GM13976 (cell line): Measurements from ENCODE around the gene LCE3C.

Experiments
- DNase-seq: peaks from one replicate; pipeline ENCODE4 v3.0.0; 2012; ENCODE audit warnings: low spot score
- CTCF ChIP-seq: IDR thresholded peaks from 2 replicates; pipeline ENCODE4 v1.5.1; 2012; ENCODE audit warnings: borderline replicate concordance, mild to moderate bottlenecking; ENCODE audit not compliant: insufficient read depth; ENCODE audit errors: extremely low read depth, missing control alignments, control extremely low read depth
- in situ Hi-C: fragments of 300-500 bp; cut with MboI; formaldehyde crosslinking; loops from one replicate; pipeline ENCODE4 v1.12.0; 2022; ENCODE audit warnings: low sequenced_read_pairs, mixed read lengths, inconsistent platforms; ENCODE audit not compliant: unreplicated experiment

LCE3C gene

GRCh38 chr1:152582647-152583046 lies 17.4 kb upstream of the LCE3C start:
- DNase-seq, result no peak
- in situ Hi-C loops, result no loop called here
- TF ChIP-seq CTCF, result no peak

- DNase-seq, result no peak
- in situ Hi-C loops, result no loop called here
Observed at GRCh38 chr1:152585586-152585985, 14.4 kb upstream of the LCE3C start.

GRCh38 chr1:152596986-152597385 lies 3.0 kb upstream of the LCE3C start:
- DNase-seq, result no peak
- in situ Hi-C loops, result no loop called here
- no peak for TF ChIP-seq CTCF

More at GRCh38 chr1:152585586-152585985, 14.4 kb upstream of the LCE3C start:
- no peak for TF ChIP-seq CTCF

GRCh38 chr1:152613511-152613910 lies 13.5 kb downstream of the LCE3C start, which contains the start of gene LCE3B:
TSS of gene LCE3B (plus strand) at chr1:152613811. CDS start at chr1:152613811, 0 bp downstream.
- DNase-seq, result no peak
- TF ChIP-seq CTCF, result no peak
- in situ Hi-C loops, result no loop called here

GRCh38 chr1:152621993-152622392 lies 22.0 kb downstream of the LCE3C start:
- DNase-seq, result no peak
- no peak for TF ChIP-seq CTCF
- in situ Hi-C loops, result no loop called here

- no peak for DNase-seq
- TF ChIP-seq CTCF, result no peak
- in situ Hi-C loops, result no loop called here
Observed at GRCh38 chr1:152622803-152623202, 22.8 kb downstream of the LCE3C start, which contains the start of gene LCE3A. TSS of gene LCE3A (minus strand) at chr1:152623103. CDS start at chr1:152623103, 0 bp downstream.
